Kidney epithelial cell (primary cell): ENCODE measurements around the gene MAGEB1. TPM values are rescaled to one million over a fixed set of nuclear protein-coding genes. Genes with fewer than 3 reads are reported as not detected.

Source experiments
- DNase-seq: peaks from one replicate; pipeline ENCODE4 v3.0.0-alpha.2; 2010; ENCODE audit warnings: low read depth
- H3K27me3 ChIP-seq: 2 replicates; pipeline ENCODE4 v1.6.0; 2011; ENCODE audit warnings: low read length; ENCODE audit not compliant: control insufficient read depth, insufficient read depth
- H3K36me3 ChIP-seq: 2 replicates; pipeline ENCODE4 v1.5.1; 2011; ENCODE audit warnings: low read length; ENCODE audit not compliant: control insufficient read depth, insufficient read depth
- H3K4me3 ChIP-seq: 2 replicates; pipeline ENCODE4 v1.5.1; 2011; ENCODE audit warnings: low read depth, mild to moderate bottlenecking, control low read depth, low read length
- total RNA-seq: library from RNA; depleted of rRNA; stranded (reverse); fragments of >200 nt; gene quantifications from 2 replicates; pipeline ENCODE4 v1.2.3, GENCODE V29; 2015
- TF ChIP-seq, protein P1 (sequence below): IDR thresholded peaks from 2 replicates; pipeline ENCODE4 v1.5.1; 2011; ENCODE audit warnings: mild to moderate bottlenecking, moderate library complexity, low read length, control low read depth, inconsistent platforms; ENCODE audit not compliant: insufficient read depth, poor library complexity, severe bottlenecking

Gene MAGEB1
- total RNA-seq, 1 donor from 2014 or later: not detected

GRCh38 chrX:30301208-30301607 lies 54.3 kb downstream of the MAGEB1 start:
- DNase-seq: no peak
- no peaks in the 10 kb centered on the region for H3K27me3 ChIP-seq
- TF ChIP-seq, protein P1, sequence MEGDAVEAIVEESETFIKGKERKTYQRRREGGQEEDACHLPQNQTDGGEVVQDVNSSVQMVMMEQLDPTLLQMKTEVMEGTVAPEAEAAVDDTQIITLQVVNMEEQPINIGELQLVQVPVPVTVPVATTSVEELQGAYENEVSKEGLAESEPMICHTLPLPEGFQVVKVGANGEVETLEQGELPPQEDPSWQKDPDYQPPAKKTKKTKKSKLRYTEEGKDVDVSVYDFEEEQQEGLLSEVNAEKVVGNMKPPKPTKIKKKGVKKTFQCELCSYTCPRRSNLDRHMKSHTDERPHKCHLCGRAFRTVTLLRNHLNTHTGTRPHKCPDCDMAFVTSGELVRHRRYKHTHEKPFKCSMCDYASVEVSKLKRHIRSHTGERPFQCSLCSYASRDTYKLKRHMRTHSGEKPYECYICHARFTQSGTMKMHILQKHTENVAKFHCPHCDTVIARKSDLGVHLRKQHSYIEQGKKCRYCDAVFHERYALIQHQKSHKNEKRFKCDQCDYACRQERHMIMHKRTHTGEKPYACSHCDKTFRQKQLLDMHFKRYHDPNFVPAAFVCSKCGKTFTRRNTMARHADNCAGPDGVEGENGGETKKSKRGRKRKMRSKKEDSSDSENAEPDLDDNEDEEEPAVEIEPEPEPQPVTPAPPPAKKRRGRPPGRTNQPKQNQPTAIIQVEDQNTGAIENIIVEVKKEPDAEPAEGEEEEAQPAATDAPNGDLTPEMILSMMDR: no peak
- H3K4me3 ChIP-seq: no peak overlapping the region
- no peaks in the 10 kb centered on the region for H3K36me3 ChIP-seq

Other genes with a start within 250 kb of the MAGEB1 start
- not detected in 2 replicates for gene MAGEB2, start 31.6 kb upstream of the MAGEB1 start, total RNA-seq
- gene MAGEB3, start 16.5 kb upstream of the MAGEB1 start, total RNA-seq: not detected in 2 replicates
- gene MAGEB4, start 5.1 kb upstream of the MAGEB1 start, total RNA-seq: not detected in 2 replicates
- gene NR0B1, start 62.2 kb downstream of the MAGEB1 start, total RNA-seq: 0.41 and 1.6 TPM in 2 replicates